Activated CD4-positive, alpha-beta T cell treated with anti-CD3 and anti-CD28 coated beads, Interleukin-2, amount 50 U/mL, for 4 hours (primary cell): Measurements from ENCODE around the gene RAB10.
A peak's percentile ranks its signal among the peaks of the same experiment; 100 is the strongest.
"Not testable (repeated sequence)": the region's sequence is repeated elsewhere in the genome, so short reads cannot be mapped to it uniquely, and the experiment has no call there.

Experiments used
- DNase-seq, 2 experiments: peaks; one replicate each; pipeline ENCODE4 v3.0.0-alpha.2; 2020

Gene RAB10

GRCh38 chr2:26016706-26017045 lies 17.2 kb upstream of the RAB10 start:
- DNase-seq, result not testable (repeated sequence)

DNA sequence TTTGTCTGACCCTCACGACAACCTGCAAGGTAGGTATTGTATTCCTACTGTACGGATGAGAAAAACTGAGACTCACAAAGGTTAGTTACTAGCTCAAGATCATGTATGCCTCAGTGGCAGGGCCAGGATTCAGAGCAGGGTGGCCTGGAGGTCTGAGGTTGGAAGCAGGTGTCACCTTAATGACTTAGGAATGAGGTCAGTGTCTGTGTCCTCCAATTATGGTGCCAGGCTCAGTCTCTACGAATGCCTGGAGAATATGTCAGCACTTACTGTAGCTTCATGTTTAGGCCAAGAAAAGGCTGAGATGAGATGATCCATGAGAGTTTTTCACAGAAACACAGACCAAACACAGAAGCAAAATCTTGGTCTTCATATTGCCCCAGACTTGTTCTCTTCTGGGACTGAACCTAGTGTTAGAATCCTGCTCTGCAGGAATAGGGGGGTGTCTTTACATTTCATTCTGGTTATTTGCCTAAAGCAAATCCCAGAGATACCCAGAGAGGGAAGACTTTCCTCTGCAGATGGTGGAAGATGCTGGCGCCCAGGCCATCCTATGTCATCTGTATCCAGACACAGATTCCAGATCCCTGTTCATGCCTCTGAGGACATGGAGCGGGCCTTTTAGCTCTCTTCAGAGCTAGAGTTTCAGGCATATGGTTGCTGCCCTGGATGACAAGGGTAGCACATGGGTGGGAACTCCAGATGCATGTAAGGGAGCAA lies 16.3 kb upstream of the RAB10 start:
- DNase-seq, result no peak

GRCh38 chr2:26018184-26019055 lies 15.5 kb upstream of the RAB10 start:
- peak in 1 of 2 experiments; percentile 7 for DNase-seq

DNA sequence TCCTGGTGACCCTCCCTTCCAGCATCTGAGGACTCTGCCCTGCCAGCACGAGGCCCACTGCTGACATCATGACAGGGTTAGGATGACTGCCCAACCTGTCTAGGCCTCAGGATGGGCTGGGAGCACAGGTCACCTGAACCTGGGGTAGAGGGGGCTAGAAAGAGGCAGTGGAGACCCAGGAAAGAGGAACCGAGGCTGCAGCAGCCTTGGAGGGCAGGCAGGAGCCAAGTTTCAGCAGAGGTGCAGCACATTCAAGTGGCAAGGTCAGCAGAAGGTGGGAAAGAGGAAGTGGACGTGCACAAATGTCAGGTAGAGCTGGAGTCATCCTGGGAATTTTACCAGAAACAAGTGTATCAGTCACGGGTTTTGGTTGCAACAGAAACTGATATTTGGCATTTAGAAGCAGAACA lies 13.6 kb upstream of the RAB10 start:
- DNase-seq, result no peak

DNA sequence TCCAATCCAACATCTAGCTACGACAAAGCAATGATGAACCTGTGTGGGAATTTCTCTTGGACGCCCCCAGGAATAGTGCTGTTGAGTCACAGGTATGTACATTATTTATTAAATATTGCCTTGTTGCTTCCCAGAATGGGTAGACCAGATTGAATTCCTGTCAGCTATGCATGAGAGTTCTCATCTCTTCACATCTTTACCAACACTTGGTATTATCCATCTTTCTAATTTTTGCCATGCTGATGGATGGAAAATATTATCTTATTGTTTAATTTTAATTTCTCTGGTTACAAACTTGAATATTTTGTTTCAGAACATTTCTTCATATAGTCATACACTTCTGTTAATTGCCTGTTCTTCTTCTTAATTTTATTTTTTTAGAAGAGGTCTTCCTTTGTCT lies 9.6 kb upstream of the RAB10 start:
- no peak for DNase-seq

DNA sequence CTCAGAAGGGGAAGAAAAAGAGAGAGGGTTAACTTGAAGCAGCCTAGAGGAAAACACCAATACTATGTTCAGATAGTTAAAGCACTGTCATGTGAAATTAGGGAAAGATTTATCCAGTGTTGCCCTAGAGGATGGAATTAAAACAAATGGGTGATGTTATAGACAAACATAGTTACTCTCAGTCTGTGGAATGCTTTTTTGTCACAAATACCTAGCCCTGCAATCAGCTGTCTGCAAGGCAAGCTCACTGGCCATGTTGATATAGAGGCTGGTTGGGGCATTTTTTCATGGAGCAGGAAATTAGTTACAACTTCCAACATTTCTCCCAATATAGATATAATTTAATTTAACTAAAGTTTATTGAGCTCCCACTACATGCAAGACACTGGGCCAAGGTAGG lies 8.4 kb upstream of the RAB10 start:
- no peak for DNase-seq

- DNase-seq, result not testable (repeated sequence)
Measured at GRCh38 chr2:26028083-26028482, 5.8 kb upstream of the RAB10 start.

GRCh38 chr2:26032586-26033269 lies 1.2 kb upstream of the RAB10 start:
- not testable (repeated sequence) for DNase-seq

DNA sequence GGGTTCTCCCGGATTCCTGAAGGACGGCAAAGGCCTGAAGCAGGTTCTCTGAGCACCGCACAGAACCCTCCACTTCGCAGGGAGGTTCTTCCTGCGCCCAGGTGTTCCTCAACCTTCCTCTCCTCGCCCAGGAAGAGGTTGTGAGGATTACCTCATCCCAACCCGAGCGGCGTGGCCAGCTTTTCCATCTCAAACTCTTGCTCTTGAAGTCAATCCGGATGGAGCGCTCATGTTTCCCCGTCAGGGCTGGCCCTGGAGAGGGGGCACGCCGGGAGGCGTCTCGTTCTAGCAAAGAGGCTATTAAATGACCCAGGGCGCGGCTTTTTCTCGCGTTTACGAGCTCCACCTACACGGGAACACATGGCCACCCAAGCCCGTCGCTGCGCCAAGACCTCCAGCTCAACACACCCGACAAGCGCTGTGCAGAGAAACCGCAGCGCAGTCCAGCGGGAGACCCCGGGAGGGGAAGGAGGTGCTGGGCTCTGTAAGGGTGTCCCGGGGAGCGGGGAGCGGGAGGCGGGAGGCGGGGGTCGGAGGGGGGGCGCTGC lies 540 bp upstream of the RAB10 start:
- no peak for DNase-seq

GRCh38 chr2:26034637-26034992 lies 731 bp downstream of the RAB10 start:
- no peak for DNase-seq

GRCh38 chr2:26035090-26035743 lies 1.3 kb downstream of the RAB10 start:
- DNase-seq, result no peak

DNA sequence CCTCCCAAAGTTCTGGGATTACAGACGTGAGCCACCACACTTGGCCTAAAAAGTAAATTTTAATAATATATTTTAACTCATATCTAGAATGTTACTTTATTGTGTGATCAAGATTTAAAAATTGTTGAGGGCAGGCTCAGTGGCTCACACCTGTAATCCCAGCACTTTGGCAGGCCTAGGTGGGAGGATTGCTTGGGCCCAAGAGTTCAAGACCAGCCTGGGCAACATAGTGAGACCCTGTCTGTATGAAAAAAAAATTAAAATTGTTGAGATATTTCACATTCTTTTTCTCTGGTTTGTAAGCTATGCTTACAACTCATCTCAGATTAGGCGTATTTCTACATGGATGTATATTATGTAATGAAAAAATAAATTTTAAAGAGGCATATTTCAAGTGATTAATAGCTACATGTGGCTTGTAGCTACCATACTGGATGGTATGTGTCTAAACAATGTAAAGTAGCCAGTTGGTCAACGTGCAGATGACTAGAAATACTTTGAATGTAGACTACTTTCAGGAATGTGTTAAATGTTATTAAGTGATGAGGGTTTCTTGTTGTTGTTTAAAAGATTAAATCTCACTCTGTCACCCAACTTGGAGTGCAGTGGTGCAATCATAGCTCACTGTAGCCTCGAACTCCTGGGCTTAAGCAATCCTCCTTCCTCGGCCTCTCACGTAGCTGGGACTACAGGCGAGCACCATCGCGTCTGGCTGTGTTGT lies 5.9 kb downstream of the RAB10 start:
- no peak for DNase-seq

- no peak for DNase-seq
Measured at GRCh38 chr2:26043109-26043508, 9.2 kb downstream of the RAB10 start.

DNA sequence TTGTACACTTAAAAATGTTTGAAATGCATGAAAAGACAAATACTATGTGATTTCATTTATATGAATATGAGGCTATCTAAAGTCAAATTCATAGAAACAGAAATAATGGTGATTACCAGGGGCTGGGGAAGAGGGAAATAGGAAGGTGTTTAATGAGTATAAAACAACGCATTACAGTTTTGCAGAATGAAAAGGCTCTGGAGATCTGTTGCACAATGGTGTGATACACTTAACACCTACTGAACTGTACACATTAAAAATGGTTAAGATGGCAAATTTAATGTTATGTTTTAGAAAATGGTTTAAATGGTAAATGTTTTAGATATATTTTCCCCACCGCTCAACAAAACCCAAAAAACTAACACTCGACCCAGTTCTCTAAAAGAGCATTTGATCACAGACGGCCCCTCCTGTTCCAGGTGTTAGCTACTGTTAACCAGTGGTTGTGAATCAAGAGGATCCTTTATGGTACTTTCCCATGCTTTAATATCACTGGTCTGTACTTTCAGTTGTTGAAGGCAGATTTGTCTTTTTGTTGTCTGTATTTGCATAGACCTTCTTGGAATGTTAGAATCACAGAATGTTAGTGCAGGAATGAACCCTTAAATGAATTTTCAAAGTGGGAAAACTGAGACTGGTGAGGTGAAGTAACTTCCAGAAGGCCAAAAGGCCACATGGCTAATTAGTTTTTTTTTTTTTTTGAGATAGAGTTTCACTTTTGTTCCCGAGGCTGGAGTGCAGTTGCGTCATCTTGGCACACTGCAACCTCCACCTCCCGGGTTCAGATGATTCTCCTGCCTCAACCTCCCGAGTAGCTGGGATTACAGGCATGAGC lies 10.2 kb downstream of the RAB10 start:
- no peak for DNase-seq

DNA sequence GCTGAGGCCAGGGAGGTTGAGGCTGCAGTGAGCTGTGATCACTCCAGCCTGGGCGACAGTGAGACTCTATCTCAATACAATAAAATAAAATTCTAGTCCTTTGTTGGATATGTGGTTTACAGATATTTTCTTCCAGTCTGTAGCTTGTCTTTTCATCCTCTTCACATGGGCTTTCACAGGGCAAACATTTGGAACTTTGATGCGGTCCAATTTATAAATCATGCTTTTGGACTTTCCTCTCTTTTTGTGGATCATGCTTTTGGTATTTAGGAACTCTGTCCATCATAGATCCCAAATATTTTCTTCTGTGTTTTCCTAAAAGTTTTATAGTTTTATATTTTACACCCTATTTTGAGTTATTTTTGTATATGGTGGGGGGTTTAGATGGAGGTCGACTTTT lies 14.9 kb downstream of the RAB10 start:
- DNase-seq, result no peak

GRCh38 chr2:26049641-26050040 lies 15.8 kb downstream of the RAB10 start:
- DNase-seq, result no peak

DNA sequence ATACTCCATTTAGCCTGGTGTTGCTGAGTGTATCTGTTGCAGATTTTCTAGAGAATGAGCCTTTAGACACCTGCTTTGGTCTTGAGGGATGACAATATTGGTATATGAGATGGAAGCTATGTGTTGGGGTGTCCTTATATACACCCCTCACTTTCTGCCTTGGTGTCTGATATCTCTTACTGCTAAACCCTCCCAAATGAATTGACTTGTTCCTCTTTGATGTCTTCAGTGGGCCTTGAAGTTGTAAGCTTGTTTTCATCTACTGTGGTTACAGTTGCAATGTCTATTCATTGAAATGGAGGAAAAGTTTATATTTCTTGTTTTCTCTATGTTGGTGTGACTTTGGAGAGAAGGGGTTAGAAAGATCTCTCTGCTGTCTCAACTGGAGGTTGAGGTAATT lies 18.9 kb downstream of the RAB10 start:
- no peak for DNase-seq

DNA sequence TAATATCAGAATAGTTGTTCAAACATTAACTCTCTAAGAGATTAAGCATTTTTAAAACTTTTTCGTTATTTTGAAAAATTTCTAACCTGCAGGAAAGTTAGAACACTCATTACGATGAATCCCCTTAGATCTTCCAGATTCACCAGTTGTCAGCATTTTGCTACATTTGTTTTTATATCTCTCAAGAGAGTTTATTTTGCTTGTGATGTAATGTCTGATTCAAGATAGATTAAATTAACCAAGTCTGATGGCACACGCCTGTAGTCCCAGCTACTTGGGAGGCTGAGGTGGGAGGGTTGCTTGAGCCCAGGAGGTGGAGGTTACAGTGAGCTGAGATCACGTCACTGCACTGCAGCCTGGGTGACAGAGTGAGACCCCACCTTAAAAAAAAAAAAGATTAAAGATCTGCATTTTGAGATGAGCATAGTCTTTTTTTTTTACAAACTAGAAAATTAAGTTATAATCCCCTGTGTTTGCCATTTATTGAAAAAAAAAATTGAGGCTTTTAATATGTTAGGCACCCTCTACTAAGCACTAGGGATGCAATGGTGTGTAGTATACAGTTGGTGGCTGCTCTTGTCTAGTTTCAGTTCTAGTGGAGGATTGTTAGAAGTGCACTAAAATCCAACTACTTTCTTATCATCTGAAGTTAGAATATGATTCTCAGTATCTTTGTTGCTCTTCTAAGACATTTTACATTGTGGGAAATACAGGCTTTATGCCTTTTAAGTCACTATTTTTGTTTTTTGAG lies 20.9 kb downstream of the RAB10 start:
- DNase-seq, result no peak

DNA sequence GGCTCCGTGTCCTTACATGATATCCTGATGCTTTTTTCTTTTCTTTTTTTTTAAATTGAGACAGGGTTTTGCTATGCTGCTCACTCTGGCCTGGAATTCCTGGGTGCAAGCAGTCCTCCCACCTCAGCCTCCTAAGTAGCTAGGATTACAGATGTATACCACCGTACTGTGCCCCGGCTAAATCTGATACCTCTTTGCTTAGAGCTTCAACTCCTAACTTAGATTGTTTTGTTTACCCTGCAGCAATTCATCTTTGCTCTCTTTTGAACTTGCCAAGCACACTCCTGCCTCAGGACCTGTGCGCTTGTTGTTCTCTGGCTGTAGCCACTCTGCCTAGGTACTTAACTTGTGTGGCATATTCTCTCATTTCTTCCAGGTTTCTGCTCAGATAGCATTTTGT lies 24.5 kb downstream of the RAB10 start:
- no peak for DNase-seq

GRCh38 chr2:26059542-26059941 lies 25.7 kb downstream of the RAB10 start:
- no peak for DNase-seq

DNA sequence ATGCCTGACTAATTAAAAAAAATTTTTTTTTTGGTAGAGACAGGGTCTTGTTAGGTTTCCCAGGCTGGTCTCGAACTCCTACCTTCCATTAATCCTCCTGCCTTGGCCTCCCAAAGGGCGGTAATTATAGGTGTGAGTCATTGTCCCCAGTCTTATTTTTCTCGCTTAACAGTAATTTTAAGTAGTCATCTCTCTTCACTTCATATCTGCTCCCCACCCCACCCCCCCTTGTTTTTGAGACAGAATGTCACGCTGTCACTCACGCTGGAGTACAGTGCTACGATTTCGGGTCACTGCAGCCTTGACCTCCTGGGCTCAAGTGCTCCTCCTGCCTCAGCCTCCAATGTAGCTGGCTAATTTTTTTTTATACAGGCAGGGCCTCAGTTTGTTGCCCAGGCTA lies 27.7 kb downstream of the RAB10 start:
- no peak for DNase-seq
